K562 (cell line): ENCODE results near the gene TMEM273. TPM values are rescaled to one million over a fixed set of nuclear protein-coding genes. Genes with fewer than 3 reads are reported as not detected.
A peak's percentile ranks its signal among the peaks of the same experiment; 100 is the strongest.

Source experiments
- CREB1 ChIP-seq, 2 experiments: sonication (generic) in 1 of 2; formaldehyde crosslinking in 1 of 2; IDR thresholded peaks; 2 replicates each; pipeline versions ENCODE4 v1.6.1 to v1.8.0; 2012 to 2022; ENCODE audit warnings: inconsistent platforms in 1 of 2, mild to moderate bottlenecking in 1 of 2, missing genetic modification reagents in 1 of 2, moderate library complexity in 1 of 2
- CTCF ChIP-seq, 3 experiments: IDR thresholded peaks in 2 of 3; conservative IDR thresholded peaks in 1 of 3; 2 replicates each; pipeline ENCODE4 v1.5.1; 2011 to 2012; ENCODE audit warnings: low read length in 3 of 3, mild to moderate bottlenecking in 3 of 3, control low read depth in 2 of 3, improper control_type of control experiment in 1 of 3, inconsistent platforms in 1 of 3, low read depth in 1 of 3, mixed read lengths in 1 of 3, moderate library complexity in 1 of 3; ENCODE audit not compliant: insufficient read depth in 2 of 3
- HNRNPLL ChIP-seq: fragments of 200-400 bp; formaldehyde crosslinking; IDR thresholded peaks from 2 replicates; pipeline ENCODE4 v1.6.1; 2017; ENCODE audit warnings: low read length, low read depth, mild to moderate bottlenecking; ENCODE audit not compliant: poor library complexity, severe bottlenecking
- PPARD ChIP-seq: fragments of 250-450 bp; sonication (Bioruptor Pico); IDR thresholded peaks from 2 replicates; pipeline ENCODE4 v1.8.0; 2022; ENCODE audit warnings: inconsistent platforms, mild to moderate bottlenecking, moderate library complexity
- REST ChIP-seq, 2 experiments: fragments of 450-650 bp; formaldehyde crosslinking in 1 of 2; IDR thresholded peaks; 2 replicates each; pipeline versions ENCODE4 v1.4.0 to v1.6.1; 2014 to 2020; ENCODE audit warnings: mild to moderate bottlenecking in 2 of 2, borderline replicate concordance in 1 of 2, low read depth in 1 of 2
- TRIM28 ChIP-seq: fragments of 450-650 bp; IDR thresholded peaks from 2 replicates; pipeline ENCODE4 v1.6.1; 2017
- USF1 ChIP-seq: sonication (generic); formaldehyde crosslinking; IDR thresholded peaks from 2 replicates; pipeline ENCODE4 v1.9.0; 2022; ENCODE audit warnings: mild to moderate bottlenecking, missing genetic modification reagents
- ZNF280A ChIP-seq: fragments of 450-650 bp; IDR thresholded peaks from 2 replicates; pipeline ENCODE4 v1.6.1; 2018; ENCODE audit warnings: mild to moderate bottlenecking, low read depth; ENCODE audit not compliant: partially characterized antibody
- ZNF316 ChIP-seq: fragments of 450-650 bp; IDR thresholded peaks from 2 replicates; pipeline ENCODE4 v1.6.1; 2016
- polyA plus RNA-seq, 8 experiments: library from polyadenylated mRNA; depleted of rRNA in 4 of 8; stranded (reverse) in 5 of 8; unstranded in 3 of 8; fragments of >200 nt; fragmentation: Nextera tagmentation in 2 of 8; fragmentation: Illumina TruSeq in 1 of 8; extraction: Ambion mirVana in 2 of 8; extraction: Trizol in 1 of 8; gene quantifications; 2 replicates each; pipeline versions ENCODE4 v1.2.1 to v1.2.3, GENCODE V29; 2011 to 2014; ENCODE audit warnings: inconsistent platforms in 1 of 8, missing spikeins in 1 of 8
- total RNA-seq, 7 experiments: library from RNA; depleted of rRNA in 6 of 7; stranded (reverse); fragments of >200 nt in 6 of 7; fragmentation: Illumina TruSeq in 2 of 7; extraction: Trizol in 2 of 7; gene quantifications; 2 replicates each; pipeline versions ENCODE4 v1.2.1 to v1.2.3, GENCODE V29; 2011 to 2021; ENCODE audit warnings: low replicate concordance in 1 of 7

The TMEM273 gene
- total and polyA plus RNA-seq, 9 of the 15 experiments (the other 6 are each of a cell fraction or from before 2014, with no cell fraction given): 39.2 to 131 (median 95.6) TPM

GRCh38 chr10:49222170-49222569 is 34.0 kb upstream of the TMEM273 start (continued):
- peak; percentile 40; the same call in 1 of the 2 replicates for TF ChIP-seq REST (IDR thresholded peaks at IDR 0.05; ENCODE audit: borderline replicate concordance)
- TF ChIP-seq REST (CRISPR knock-in tag; IDR thresholded peaks at IDR 0.05; ENCODE audit: low read depth): no peak
- TF ChIP-seq ZNF280A: peak; percentile 54
- TF ChIP-seq TRIM28: 0 out of 2 replicates have a peak, but pooled peaks have one; percentile 61
- TF ChIP-seq USF1: peak; percentile 42; the same call in 1 of the 2 replicates
- TF ChIP-seq HNRNPLL: no peak
- peak; percentile 9 to 32 (median 32); a peak in 3 of 6 replicates for TF ChIP-seq CTCF (IDR thresholded peaks at IDR 0.05 in 2 of 3, conservative IDR thresholded peaks at IDR 0.05 in 1 of 3; ENCODE audit: insufficient read depth in 2 of 3, low read depth in 1 of 3, low read length in 3 of 3)
- TF ChIP-seq PPARD (CRISPR knock-in tag): no peak
- peak; percentile 68 for TF ChIP-seq ZNF316
- TF ChIP-seq CREB1 (IDR thresholded peaks at IDR 0.05): no peak
- no peak for TF ChIP-seq CREB1 (CRISPR knock-in tag; IDR thresholded peaks at IDR 0.05)
